Activated T-cell treated with anti-CD3 and anti-CD28 coated beads, Interleukin-2, amount 50 U/mL, for 4 hours (primary cell): ENCODE data around the gene OSBP2. TPM values are rescaled to one million over a fixed set of nuclear protein-coding genes. Genes with fewer than 3 reads are reported as not detected.

Experiments
- ATAC-seq, 2 donors: fragments of 200-7000 bp; cut with Tn5 transposase; one replicate each; pipeline ENCODE4 v1.10.0; 2021
- DNase-seq: peaks from one replicate; pipeline ENCODE4 v3.0.0-alpha.2; 2020
- H3K27me3 Mint-ChIP-seq: one replicate; pipeline ENCODE4 v1.8.0; 2021; ENCODE audit warnings: low read depth, mixed read lengths
- H3K36me3 Mint-ChIP-seq: one replicate; pipeline ENCODE4 v1.8.0; 2022; ENCODE audit warnings: mixed read lengths; ENCODE audit not compliant: insufficient read depth
- H3K4me1 Mint-ChIP-seq: one replicate; pipeline ENCODE4 v1.8.0; 2021; ENCODE audit warnings: low read depth, mixed read lengths
- H3K4me3 Mint-ChIP-seq: one replicate; pipeline ENCODE4 v1.8.0; 2021; ENCODE audit warnings: mild to moderate bottlenecking, moderate library complexity, mixed read lengths
- H3K9me3 Mint-ChIP-seq: one replicate; pipeline ENCODE4 v1.8.0; 2021; ENCODE audit warnings: mixed read lengths
- total RNA-seq, 3 donors: library from RNA; stranded (reverse); gene quantifications; one replicate each; pipeline ENCODE4 v1.2.1, GENCODE V29; 2021

The OSBP2 gene
- total RNA-seq, 3 donors from 2014 or later = 1.2 to 1.3 (median 1.3) TPM

- DNase-seq (no peak), ATAC-seq (no peak)
- Mint-ChIP-seq H3K36me3 (no peaks in the 10 kb centered on the region), H3K27me3 (no peaks in the 10 kb centered on the region), H3K4me3 (no peak overlapping the region), H3K9me3 (no peaks in the 10 kb centered on the region), H3K4me1 (peaks cover 2% of the 10 kb centered on the region)
Measured at GRCh38 chr22:30777587-30777986, 82.9 kb downstream of the OSBP2 start.

GRCh38 chr22:30778261-30778660, 83.6 kb downstream of the OSBP2 start:
- no peak for ATAC-seq
- Mint-ChIP-seq H3K4me3 (no peak overlapping the region), H3K36me3 (no peaks in the 10 kb centered on the region), H3K27me3 (no peaks in the 10 kb centered on the region), H3K4me1 (peaks cover 2% of the 10 kb centered on the region), H3K9me3 (no peaks in the 10 kb centered on the region)
- DNase-seq = no peak

- Mint-ChIP-seq H3K27me3 (no peaks in the 10 kb centered on the region), H3K4me1 (peaks cover 2% of the 10 kb centered on the region), H3K36me3 (no peaks in the 10 kb centered on the region), H3K4me3 (no peak overlapping the region), H3K9me3 (no peaks in the 10 kb centered on the region)
- ATAC-seq (no peak), DNase-seq (no peak)
Measured at GRCh38 chr22:30780026-30780425, 85.4 kb downstream of the OSBP2 start.

- Mint-ChIP-seq H3K36me3 (no peaks in the 10 kb centered on the region), H3K27me3 (no peaks in the 10 kb centered on the region), H3K4me1 (peaks cover 2% of the 10 kb centered on the region), H3K4me3 (no peak overlapping the region), H3K9me3 (no peaks in the 10 kb centered on the region)
- DNase-seq = no peak
- ATAC-seq = no peak
Measured at GRCh38 chr22:30781271-30781875, 86.7 kb downstream of the OSBP2 start.

GRCh38 chr22:30782613-30783012, 87.9 kb downstream of the OSBP2 start:
- Mint-ChIP-seq H3K27me3 (no peaks in the 10 kb centered on the region), H3K36me3 (no peaks in the 10 kb centered on the region), H3K4me3 (no peak overlapping the region), H3K9me3 (no peaks in the 10 kb centered on the region), H3K4me1 (peaks cover 2% of the 10 kb centered on the region)
- DNase-seq = no peak
- ATAC-seq = no peak

GRCh38 chr22:30783021-30783420, 88.3 kb downstream of the OSBP2 start:
- H3K4me1 Mint-ChIP-seq = peaks cover 2% of the 10 kb centered on the region
- no peak overlapping the region for H3K4me3 Mint-ChIP-seq
- no peak for DNase-seq
- ATAC-seq = no peak
- H3K36me3 Mint-ChIP-seq = no peaks in the 10 kb centered on the region
- H3K27me3 Mint-ChIP-seq = no peaks in the 10 kb centered on the region
- H3K9me3 Mint-ChIP-seq = no peaks in the 10 kb centered on the region

GRCh38 chr22:30785527-30785926, 90.9 kb downstream of the OSBP2 start:
- H3K4me1 Mint-ChIP-seq = no peaks in the 10 kb centered on the region
- DNase-seq (no peak), ATAC-seq (no peak)
- no peak overlapping the region for H3K4me3 Mint-ChIP-seq
- peaks cover 3% of the 10 kb centered on the region for H3K27me3 Mint-ChIP-seq
- H3K36me3 Mint-ChIP-seq = no peaks in the 10 kb centered on the region
- H3K9me3 Mint-ChIP-seq = no peaks in the 10 kb centered on the region

- H3K36me3 Mint-ChIP-seq = no peaks in the 10 kb centered on the region
- H3K27me3 Mint-ChIP-seq = peaks cover 5% of the 10 kb centered on the region
- no peak overlapping the region for H3K4me3 Mint-ChIP-seq
- H3K4me1 Mint-ChIP-seq = no peaks in the 10 kb centered on the region
- no peaks in the 10 kb centered on the region for H3K9me3 Mint-ChIP-seq
- no peak for ATAC-seq
- DNase-seq = no peak
Measured at GRCh38 chr22:30790366-30790765, 95.7 kb downstream of the OSBP2 start.

- Mint-ChIP-seq H3K36me3 (no peaks in the 10 kb centered on the region), H3K9me3 (no peaks in the 10 kb centered on the region), H3K4me1 (no peaks in the 10 kb centered on the region), H3K4me3 (no peak overlapping the region), H3K27me3 (peaks cover 5% of the 10 kb centered on the region)
- ATAC-seq = no peak
- no peak for DNase-seq
Measured at GRCh38 chr22:30792456-30792855, 97.8 kb downstream of the OSBP2 start.

- Mint-ChIP-seq H3K27me3 (peaks cover 9% of the 10 kb centered on the region), H3K4me3 (no peak overlapping the region), H3K36me3 (no peaks in the 10 kb centered on the region), H3K9me3 (no peaks in the 10 kb centered on the region), H3K4me1 (no peaks in the 10 kb centered on the region)
- DNase-seq (no peak), ATAC-seq (no peak)
Measured at GRCh38 chr22:30795118-30795517, 100.4 kb downstream of the OSBP2 start.

GRCh38 chr22:30801695-30802094, 107.0 kb downstream of the OSBP2 start:
- H3K36me3 Mint-ChIP-seq = no peaks in the 10 kb centered on the region
- H3K4me1 Mint-ChIP-seq = peaks cover 7% of the 10 kb centered on the region
- no peak overlapping the region for H3K4me3 Mint-ChIP-seq
- H3K9me3 Mint-ChIP-seq = no peaks in the 10 kb centered on the region
- H3K27me3 Mint-ChIP-seq = peaks cover 46% of the 10 kb centered on the region
- DNase-seq (no peak), ATAC-seq (no peak)

- peaks cover 47% of the 10 kb centered on the region for H3K27me3 Mint-ChIP-seq
- peak; percentile 99 for ATAC-seq
Measured at GRCh38 chr22:30802202-30803166, 107.8 kb downstream of the OSBP2 start.

GRCh38 chr22:30803679-30804078, 109.0 kb downstream of the OSBP2 start:
- ATAC-seq = no peak
- no peak overlapping the region for H3K4me3 Mint-ChIP-seq
- H3K9me3 Mint-ChIP-seq = no peaks in the 10 kb centered on the region
- peaks cover 7% of the 10 kb centered on the region for H3K4me1 Mint-ChIP-seq
- peaks cover 47% of the 10 kb centered on the region for H3K27me3 Mint-ChIP-seq
- DNase-seq = no peak
- H3K36me3 Mint-ChIP-seq = no peaks in the 10 kb centered on the region

More at GRCh38 chr22:30802202-30803166, 107.8 kb downstream of the OSBP2 start:
- H3K36me3 Mint-ChIP-seq = no peaks in the 10 kb centered on the region
- DNase-seq = peak; percentile 30
- no peaks in the 10 kb centered on the region for H3K9me3 Mint-ChIP-seq
- H3K4me1 Mint-ChIP-seq = peaks cover 7% of the 10 kb centered on the region
- no peak overlapping the region for H3K4me3 Mint-ChIP-seq

GRCh38 chr22:30804626-30805025, 110.0 kb downstream of the OSBP2 start:
- ATAC-seq (no peak), DNase-seq (no peak)
- Mint-ChIP-seq H3K9me3 (no peaks in the 10 kb centered on the region), H3K4me3 (no peak overlapping the region), H3K4me1 (peaks cover 7% of the 10 kb centered on the region), H3K36me3 (no peaks in the 10 kb centered on the region), H3K27me3 (peaks cover 45% of the 10 kb centered on the region)

- no peak for DNase-seq
- H3K4me3 Mint-ChIP-seq = no peak overlapping the region
Measured at GRCh38 chr22:30806391-30806861, 111.8 kb downstream of the OSBP2 start.

More at GRCh38 chr22:30806391-30806861, 111.8 kb downstream of the OSBP2 start:
- Mint-ChIP-seq H3K36me3 (no peaks in the 10 kb centered on the region), H3K27me3 (peaks cover 28% of the 10 kb centered on the region), H3K4me1 (peaks cover 7% of the 10 kb centered on the region), H3K9me3 (no peaks in the 10 kb centered on the region)
- no peak for ATAC-seq
